GM23338 (cell line): Measurements from ENCODE around the gene RBP4. TPM values are rescaled to one million over a fixed set of nuclear protein-coding genes. Genes with fewer than 3 reads are reported as not detected.

Source experiments
- ATAC-seq: fragments of 200-7000 bp; cut with Tn5 transposase; 3 replicates; pipeline ENCODE4 v1.9.1; 2020
- DNase-seq: peaks from one replicate; pipeline ENCODE4 v3.0.0-alpha.2; 2015; ENCODE audit warnings: low spot score
- H2AFZ ChIP-seq: fragments of 200-600 bp; sonication (generic); 2 replicates; pipeline ENCODE4 v1.8.0; 2016; ENCODE audit warnings: antibody characterized with exemption, mild to moderate bottlenecking, moderate library complexity
- H3F3A ChIP-seq: fragments of 200-600 bp; sonication (generic); replicated peaks from 2 replicates; pipeline ENCODE4 v1.8.0; 2017; ENCODE audit warnings: antibody characterized with exemption, mixed run types, low read depth
- H3K27ac ChIP-seq: fragments of 200-600 bp; sonication (generic); 2 replicates; pipeline ENCODE4 v1.6.1; 2016; ENCODE audit warnings: low read depth
- H3K27me3 ChIP-seq: fragments of 200-600 bp; sonication (generic); 2 replicates; pipeline ENCODE4 v1.8.0; 2016; ENCODE audit warnings: mild to moderate bottlenecking, mixed run types, moderate library complexity; ENCODE audit not compliant: insufficient read depth
- H3K36me3 ChIP-seq: fragments of 200-600 bp; sonication (generic); 2 replicates; pipeline ENCODE4 v1.8.0; 2016; ENCODE audit warnings: mild to moderate bottlenecking; ENCODE audit not compliant: insufficient read depth
- H3K4me1 ChIP-seq: fragments of 200-600 bp; sonication (generic); 2 replicates; pipeline ENCODE4 v1.8.0; 2016; ENCODE audit warnings: mild to moderate bottlenecking, moderate library complexity; ENCODE audit not compliant: insufficient read depth
- H3K4me2 ChIP-seq: fragments of 200-600 bp; sonication (generic); 2 replicates; pipeline ENCODE4 v1.7.1; 2017; ENCODE audit warnings: mixed run types
- H3K4me3 ChIP-seq: fragments of 200-600 bp; sonication (generic); 2 replicates; pipeline ENCODE4 v1.6.1; 2016; ENCODE audit warnings: mixed run types
- H3K79me2 ChIP-seq: fragments of 200-600 bp; sonication (generic); replicated peaks from 2 replicates; pipeline ENCODE4 v1.8.0; 2017; ENCODE audit warnings: mild to moderate bottlenecking; ENCODE audit not compliant: insufficient read depth
- H3K9me2 ChIP-seq: fragments of 200-600 bp; sonication (generic); 2 replicates; pipeline ENCODE4 v1.8.0; 2017; ENCODE audit not compliant: insufficient read depth
- H4K20me1 ChIP-seq: fragments of 200-600 bp; sonication (generic); replicated peaks from 2 replicates; pipeline ENCODE4 v1.8.0; 2017; ENCODE audit warnings: mild to moderate bottlenecking; ENCODE audit not compliant: insufficient read depth
- H3K27ac Mint-ChIP-seq: 2 replicates; pipeline ENCODE4 v1.8.0; 2020; ENCODE audit warnings: inconsistent platforms, mild to moderate bottlenecking, moderate library complexity, mixed read lengths
- H3K27me3 Mint-ChIP-seq: 3 replicates; pipeline ENCODE4 v1.8.0; 2022; ENCODE audit warnings: low read depth, mild to moderate bottlenecking, moderate library complexity, mixed read lengths, inconsistent platforms; ENCODE audit not compliant: insufficient read depth, poor library complexity
- H3K36me3 Mint-ChIP-seq: 3 replicates; pipeline ENCODE4 v1.8.0; 2021; ENCODE audit warnings: low read depth, mild to moderate bottlenecking, inconsistent platforms, moderate library complexity, mixed read lengths
- H3K4me1 Mint-ChIP-seq: 3 replicates; pipeline ENCODE4 v1.8.0; 2020; ENCODE audit warnings: mild to moderate bottlenecking, inconsistent platforms, mixed read lengths
- H3K4me3 Mint-ChIP-seq: 3 replicates; pipeline ENCODE4 v1.8.0; 2021; ENCODE audit warnings: moderate library complexity, mild to moderate bottlenecking, inconsistent platforms, mixed read lengths
- H3K9me3 Mint-ChIP-seq: 3 replicates; pipeline ENCODE4 v1.8.0; 2020; ENCODE audit warnings: moderate library complexity, mild to moderate bottlenecking, inconsistent platforms, mixed read lengths
- CREB1 ChIP-seq: fragments of 250-450 bp; sonication (Bioruptor Pico); IDR thresholded peaks from 2 replicates; pipeline ENCODE4 v1.5.0; 2020; ENCODE audit warnings: low read depth, mild to moderate bottlenecking, moderate library complexity
- EZH2 ChIP-seq: fragments of 200-600 bp; sonication (generic); IDR thresholded peaks from one replicate; pipeline ENCODE4 v1.8.0; 2017; ENCODE audit warnings: antibody characterized with exemption, mild to moderate bottlenecking, low read depth; ENCODE audit not compliant: unreplicated experiment
- EZH2phosphoT487 ChIP-seq: fragments of 200-600 bp; sonication (generic); IDR thresholded peaks from one replicate; pipeline ENCODE4 v1.8.1; 2018; ENCODE audit warnings: antibody characterized with exemption; ENCODE audit not compliant: unreplicated experiment
- JUNB ChIP-seq: IDR thresholded peaks from one replicate; pipeline ENCODE4 v1.6.1; 2016; ENCODE audit warnings: antibody characterized with exemption; ENCODE audit not compliant: unreplicated experiment
- NANOG ChIP-seq: IDR thresholded peaks from 2 replicates; pipeline ENCODE4 v1.6.1; 2016; ENCODE audit warnings: antibody characterized with exemption, borderline replicate concordance
- POLR2AphosphoS5 ChIP-seq: IDR thresholded peaks from 2 replicates; pipeline ENCODE4 v1.6.1; 2016; ENCODE audit warnings: antibody characterized with exemption, low read depth
- STAT1 ChIP-seq: IDR thresholded peaks from one replicate; pipeline ENCODE4 v1.6.1; 2016; ENCODE audit warnings: antibody characterized with exemption; ENCODE audit not compliant: unreplicated experiment
- ZNF114 ChIP-seq: fragments of 250-450 bp; sonication (Bioruptor Pico); IDR thresholded peaks from 2 replicates; pipeline ENCODE4 v1.5.0; 2020; ENCODE audit warnings: mild to moderate bottlenecking, moderate library complexity
- ZNF331 ChIP-seq: fragments of 250-450 bp; sonication (Bioruptor Pico); IDR thresholded peaks from 2 replicates; pipeline ENCODE4 v1.5.0; 2020; ENCODE audit warnings: low read depth, mild to moderate bottlenecking, moderate library complexity
- polyA plus RNA-seq: library from polyadenylated mRNA; unstranded; fragments of >200 nt; fragmentation: Nextera tagmentation; extraction: Ambion mirVana; gene quantifications from 2 replicates; pipeline ENCODE4 v1.2.1, GENCODE V29; 2016
- total RNA-seq: library from RNA; depleted of rRNA; stranded (reverse); fragments of >200 nt; shearing (Covaris generic); gene quantifications from 2 replicates; pipeline ENCODE4 v1.2.3, GENCODE V29; 2014
- TF ChIP-seq, protein P1 (sequence below): fragments of 250-450 bp; sonication (Bioruptor Pico); IDR thresholded peaks from 2 replicates; pipeline ENCODE4 v1.5.0; 2020; ENCODE audit warnings: mild to moderate bottlenecking, moderate library complexity
- TF ChIP-seq, protein P2 (sequence below): IDR thresholded peaks from 2 replicates; pipeline ENCODE4 v1.6.1; 2016; ENCODE audit warnings: antibody characterized with exemption
- TF ChIP-seq, protein P3 (sequence below): IDR thresholded peaks from one replicate; pipeline ENCODE4 v1.6.1; 2018; ENCODE audit warnings: antibody characterized with exemption; ENCODE audit not compliant: unreplicated experiment
- TF ChIP-seq, protein P4 (sequence below), 2 experiments: fragments of 200-600 bp in 1 of 2; sonication (generic) in 1 of 2; conservative IDR thresholded peaks; 2 replicates each; pipeline versions ENCODE4 v1.5.1 to v1.6.1; 2016 to 2017; ENCODE audit warnings: antibody characterized with exemption in 2 of 2, low read depth in 2 of 2, mild to moderate bottlenecking in 2 of 2, moderate library complexity in 1 of 2

RBP4 gene
- total and polyA plus RNA-seq, 2 experiments from 2014 or later, result 0.79 to 1.0 TPM

DNA sequence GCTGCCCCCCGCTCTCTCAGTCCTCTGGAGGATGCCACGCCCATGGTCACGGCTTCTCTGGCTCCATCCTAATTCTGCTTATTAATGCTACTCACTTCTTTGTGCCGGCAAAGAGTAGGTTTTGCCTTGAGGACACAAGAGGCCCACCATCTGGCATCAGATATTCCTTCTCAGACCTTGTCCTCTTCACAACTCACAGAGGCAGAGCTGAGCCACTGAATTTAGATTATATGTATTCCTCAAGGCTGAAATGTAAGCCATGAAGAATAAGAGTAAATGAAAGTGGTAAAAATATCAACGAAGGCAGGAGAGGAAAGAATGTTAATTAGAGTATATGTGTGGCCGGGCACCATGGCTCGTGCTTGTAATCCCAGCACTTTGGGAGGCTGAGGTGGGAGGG, 6.5 kb downstream of the RBP4 start:
- H3K27ac ChIP-seq, result no peak overlapping the region
- TF ChIP-seq JUNB, result no peak
- TF ChIP-seq POLR2AphosphoS5, result no peak
- TF ChIP-seq NANOG, result no peak
- TF ChIP-seq CREB1 (CRISPR knock-in tag), result no peak
- no peak for TF ChIP-seq EZH2
- no peak for TF ChIP-seq EZH2phosphoT487
- TF ChIP-seq, protein P1, sequence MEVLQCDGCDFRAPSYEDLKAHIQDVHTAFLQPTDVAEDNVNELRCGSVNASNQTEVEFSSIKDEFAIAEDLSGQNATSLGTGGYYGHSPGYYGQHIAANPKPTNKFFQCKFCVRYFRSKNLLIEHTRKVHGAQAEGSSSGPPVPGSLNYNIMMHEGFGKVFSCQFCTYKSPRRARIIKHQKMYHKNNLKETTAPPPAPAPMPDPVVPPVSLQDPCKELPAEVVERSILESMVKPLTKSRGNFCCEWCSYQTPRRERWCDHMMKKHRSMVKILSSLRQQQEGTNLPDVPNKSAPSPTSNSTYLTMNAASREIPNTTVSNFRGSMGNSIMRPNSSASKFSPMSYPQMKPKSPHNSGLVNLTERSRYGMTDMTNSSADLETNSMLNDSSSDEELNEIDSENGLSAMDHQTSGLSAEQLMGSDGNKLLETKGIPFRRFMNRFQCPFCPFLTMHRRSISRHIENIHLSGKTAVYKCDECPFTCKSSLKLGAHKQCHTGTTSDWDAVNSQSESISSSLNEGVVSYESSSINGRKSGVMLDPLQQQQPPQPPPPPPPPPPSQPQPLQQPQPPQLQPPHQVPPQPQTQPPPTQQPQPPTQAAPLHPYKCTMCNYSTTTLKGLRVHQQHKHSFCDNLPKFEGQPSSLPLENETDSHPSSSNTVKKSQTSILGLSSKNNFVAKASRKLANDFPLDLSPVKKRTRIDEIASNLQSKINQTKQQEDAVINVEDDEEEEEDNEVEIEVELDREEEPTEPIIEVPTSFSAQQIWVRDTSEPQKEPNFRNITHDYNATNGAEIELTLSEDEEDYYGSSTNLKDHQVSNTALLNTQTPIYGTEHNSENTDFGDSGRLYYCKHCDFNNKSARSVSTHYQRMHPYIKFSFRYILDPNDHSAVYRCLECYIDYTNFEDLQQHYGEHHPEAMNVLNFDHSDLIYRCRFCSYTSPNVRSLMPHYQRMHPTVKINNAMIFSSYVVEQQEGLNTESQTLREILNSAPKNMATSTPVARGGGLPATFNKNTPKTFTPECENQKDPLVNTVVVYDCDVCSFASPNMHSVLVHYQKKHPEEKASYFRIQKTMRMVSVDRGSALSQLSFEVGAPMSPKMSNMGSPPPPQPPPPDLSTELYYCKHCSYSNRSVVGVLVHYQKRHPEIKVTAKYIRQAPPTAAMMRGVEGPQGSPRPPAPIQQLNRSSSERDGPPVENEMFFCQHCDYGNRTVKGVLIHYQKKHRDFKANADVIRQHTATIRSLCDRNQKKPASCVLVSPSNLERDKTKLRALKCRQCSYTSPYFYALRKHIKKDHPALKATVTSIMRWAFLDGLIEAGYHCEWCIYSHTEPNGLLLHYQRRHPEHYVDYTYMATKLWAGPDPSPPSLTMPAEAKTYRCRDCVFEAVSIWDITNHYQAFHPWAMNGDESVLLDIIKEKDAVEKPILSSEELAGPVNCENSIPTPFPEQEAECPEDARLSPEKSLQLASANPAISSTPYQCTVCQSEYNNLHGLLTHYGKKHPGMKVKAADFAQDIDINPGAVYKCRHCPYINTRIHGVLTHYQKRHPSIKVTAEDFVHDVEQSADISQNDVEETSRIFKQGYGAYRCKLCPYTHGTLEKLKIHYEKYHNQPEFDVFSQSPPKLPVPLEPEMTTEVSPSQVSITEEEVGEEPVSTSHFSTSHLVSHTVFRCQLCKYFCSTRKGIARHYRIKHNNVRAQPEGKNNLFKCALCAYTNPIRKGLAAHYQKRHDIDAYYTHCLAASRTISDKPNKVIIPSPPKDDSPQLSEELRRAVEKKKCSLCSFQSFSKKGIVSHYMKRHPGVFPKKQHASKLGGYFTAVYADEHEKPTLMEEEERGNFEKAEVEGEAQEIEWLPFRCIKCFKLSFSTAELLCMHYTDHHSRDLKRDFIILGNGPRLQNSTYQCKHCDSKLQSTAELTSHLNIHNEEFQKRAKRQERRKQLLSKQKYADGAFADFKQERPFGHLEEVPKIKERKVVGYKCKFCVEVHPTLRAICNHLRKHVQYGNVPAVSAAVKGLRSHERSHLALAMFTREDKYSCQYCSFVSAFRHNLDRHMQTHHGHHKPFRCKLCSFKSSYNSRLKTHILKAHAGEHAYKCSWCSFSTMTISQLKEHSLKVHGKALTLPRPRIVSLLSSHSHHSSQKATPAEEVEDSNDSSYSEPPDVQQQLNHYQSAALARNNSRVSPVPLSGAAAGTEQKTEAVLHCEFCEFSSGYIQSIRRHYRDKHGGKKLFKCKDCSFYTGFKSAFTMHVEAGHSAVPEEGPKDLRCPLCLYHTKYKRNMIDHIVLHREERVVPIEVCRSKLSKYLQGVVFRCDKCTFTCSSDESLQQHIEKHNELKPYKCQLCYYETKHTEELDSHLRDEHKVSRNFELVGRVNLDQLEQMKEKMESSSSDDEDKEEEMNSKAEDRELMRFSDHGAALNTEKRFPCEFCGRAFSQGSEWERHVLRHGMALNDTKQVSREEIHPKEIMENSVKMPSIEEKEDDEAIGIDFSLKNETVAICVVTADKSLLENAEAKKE (CRISPR knock-in tag), result no peak
- no peak for TF ChIP-seq ZNF331 (CRISPR knock-in tag)
- TF ChIP-seq, protein P2, sequence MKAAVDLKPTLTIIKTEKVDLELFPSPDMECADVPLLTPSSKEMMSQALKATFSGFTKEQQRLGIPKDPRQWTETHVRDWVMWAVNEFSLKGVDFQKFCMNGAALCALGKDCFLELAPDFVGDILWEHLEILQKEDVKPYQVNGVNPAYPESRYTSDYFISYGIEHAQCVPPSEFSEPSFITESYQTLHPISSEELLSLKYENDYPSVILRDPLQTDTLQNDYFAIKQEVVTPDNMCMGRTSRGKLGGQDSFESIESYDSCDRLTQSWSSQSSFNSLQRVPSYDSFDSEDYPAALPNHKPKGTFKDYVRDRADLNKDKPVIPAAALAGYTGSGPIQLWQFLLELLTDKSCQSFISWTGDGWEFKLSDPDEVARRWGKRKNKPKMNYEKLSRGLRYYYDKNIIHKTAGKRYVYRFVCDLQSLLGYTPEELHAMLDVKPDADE, result no peak
- TF ChIP-seq STAT1, result no peak
- TF ChIP-seq, protein P3, sequence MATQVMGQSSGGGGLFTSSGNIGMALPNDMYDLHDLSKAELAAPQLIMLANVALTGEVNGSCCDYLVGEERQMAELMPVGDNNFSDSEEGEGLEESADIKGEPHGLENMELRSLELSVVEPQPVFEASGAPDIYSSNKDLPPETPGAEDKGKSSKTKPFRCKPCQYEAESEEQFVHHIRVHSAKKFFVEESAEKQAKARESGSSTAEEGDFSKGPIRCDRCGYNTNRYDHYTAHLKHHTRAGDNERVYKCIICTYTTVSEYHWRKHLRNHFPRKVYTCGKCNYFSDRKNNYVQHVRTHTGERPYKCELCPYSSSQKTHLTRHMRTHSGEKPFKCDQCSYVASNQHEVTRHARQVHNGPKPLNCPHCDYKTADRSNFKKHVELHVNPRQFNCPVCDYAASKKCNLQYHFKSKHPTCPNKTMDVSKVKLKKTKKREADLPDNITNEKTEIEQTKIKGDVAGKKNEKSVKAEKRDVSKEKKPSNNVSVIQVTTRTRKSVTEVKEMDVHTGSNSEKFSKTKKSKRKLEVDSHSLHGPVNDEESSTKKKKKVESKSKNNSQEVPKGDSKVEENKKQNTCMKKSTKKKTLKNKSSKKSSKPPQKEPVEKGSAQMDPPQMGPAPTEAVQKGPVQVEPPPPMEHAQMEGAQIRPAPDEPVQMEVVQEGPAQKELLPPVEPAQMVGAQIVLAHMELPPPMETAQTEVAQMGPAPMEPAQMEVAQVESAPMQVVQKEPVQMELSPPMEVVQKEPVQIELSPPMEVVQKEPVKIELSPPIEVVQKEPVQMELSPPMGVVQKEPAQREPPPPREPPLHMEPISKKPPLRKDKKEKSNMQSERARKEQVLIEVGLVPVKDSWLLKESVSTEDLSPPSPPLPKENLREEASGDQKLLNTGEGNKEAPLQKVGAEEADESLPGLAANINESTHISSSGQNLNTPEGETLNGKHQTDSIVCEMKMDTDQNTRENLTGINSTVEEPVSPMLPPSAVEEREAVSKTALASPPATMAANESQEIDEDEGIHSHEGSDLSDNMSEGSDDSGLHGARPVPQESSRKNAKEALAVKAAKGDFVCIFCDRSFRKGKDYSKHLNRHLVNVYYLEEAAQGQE, result no peak
- no peak for TF ChIP-seq ZNF114 (CRISPR knock-in tag)
- TF ChIP-seq, protein P4, sequence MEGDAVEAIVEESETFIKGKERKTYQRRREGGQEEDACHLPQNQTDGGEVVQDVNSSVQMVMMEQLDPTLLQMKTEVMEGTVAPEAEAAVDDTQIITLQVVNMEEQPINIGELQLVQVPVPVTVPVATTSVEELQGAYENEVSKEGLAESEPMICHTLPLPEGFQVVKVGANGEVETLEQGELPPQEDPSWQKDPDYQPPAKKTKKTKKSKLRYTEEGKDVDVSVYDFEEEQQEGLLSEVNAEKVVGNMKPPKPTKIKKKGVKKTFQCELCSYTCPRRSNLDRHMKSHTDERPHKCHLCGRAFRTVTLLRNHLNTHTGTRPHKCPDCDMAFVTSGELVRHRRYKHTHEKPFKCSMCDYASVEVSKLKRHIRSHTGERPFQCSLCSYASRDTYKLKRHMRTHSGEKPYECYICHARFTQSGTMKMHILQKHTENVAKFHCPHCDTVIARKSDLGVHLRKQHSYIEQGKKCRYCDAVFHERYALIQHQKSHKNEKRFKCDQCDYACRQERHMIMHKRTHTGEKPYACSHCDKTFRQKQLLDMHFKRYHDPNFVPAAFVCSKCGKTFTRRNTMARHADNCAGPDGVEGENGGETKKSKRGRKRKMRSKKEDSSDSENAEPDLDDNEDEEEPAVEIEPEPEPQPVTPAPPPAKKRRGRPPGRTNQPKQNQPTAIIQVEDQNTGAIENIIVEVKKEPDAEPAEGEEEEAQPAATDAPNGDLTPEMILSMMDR (conservative IDR thresholded peaks at IDR 0.05; ENCODE audit: low read depth in 2 of 2), result no peak
- H3K27me3 Mint-ChIP-seq, result peaks cover 12% of the 10 kb centered on the region

More for the DNA sequence above, 6.5 kb downstream of the RBP4 start:
- Histone ChIP-seq H3K36me3 (no peaks in the 10 kb centered on the region), H3F3A (no peaks in the 10 kb centered on the region), H3K9me2 (no peaks in the 10 kb centered on the region; the same call in 1 of the 2 replicates), H4K20me1 (peaks cover 3% of the 10 kb centered on the region; the same call in 1 of the 2 replicates), H3K79me2 (no peaks in the 10 kb centered on the region), H2AFZ (no peak overlapping the region), H3K27me3 (peaks cover 17% of the 10 kb centered on the region), H3K4me1 (peaks cover 16% of the 10 kb centered on the region), H3K4me3 (no peak overlapping the region), H3K4me2 (no peak overlapping the region)
- ATAC-seq (no peak), DNase-seq (no peak)
- Mint-ChIP-seq H3K4me3 (no peak overlapping the region), H3K4me1 (peaks cover 20% of the 10 kb centered on the region), H3K9me3 (no peaks in the 10 kb centered on the region), H3K27ac (no peak overlapping the region), H3K36me3 (no peaks in the 10 kb centered on the region)
